ENCODE measurements around the gene MYADML2.
A peak's percentile ranks its signal among the peaks of the same experiment; 100 is the strongest.
"Not testable (repeated sequence)": the region's sequence is repeated elsewhere in the genome, so short reads cannot be mapped to it uniquely, and the experiment has no call there.

Gene MYADML2

GRCh38 chr17:81947189-81947588 lies at the start of gene MYADML2:
TSS of gene MYADML2 (minus strand) at chr17:81947233. CDS start at chr17:81941741, 5,492 bp downstream.
- no peak for DNase-seq

GRCh38 chr17:81996232-81996756 lies 49.3 kb upstream of the MYADML2 start:
- DNase-seq = no peak

- DNase-seq = no peak
Measured at GRCh38 chr17:81995463-81996231, 48.6 kb upstream of the MYADML2 start.

- DNase-seq = no peak
Measured at GRCh38 chr17:81994593-81995462, 47.8 kb upstream of the MYADML2 start.

- no peak for DNase-seq
Measured at GRCh38 chr17:81993729-81994592, 46.9 kb upstream of the MYADML2 start.

- DNase-seq = no peak
Measured at GRCh38 chr17:81992306-81993102, 45.5 kb upstream of the MYADML2 start.

- DNase-seq = no peak
Measured at GRCh38 chr17:81991684-81992305, 44.8 kb upstream of the MYADML2 start.

GRCh38 chr17:81990836-81991683 lies 44.0 kb upstream of the MYADML2 start:
- DNase-seq = no peak

GRCh38 chr17:81987161-81987770 lies 40.2 kb upstream of the MYADML2 start:
- DNase-seq = no peak

- DNase-seq = no peak
Measured at GRCh38 chr17:81986606-81987005, 39.6 kb upstream of the MYADML2 start.

GRCh38 chr17:81984773-81985410 lies 37.9 kb upstream of the MYADML2 start:
- no peak for DNase-seq

- no peak for DNase-seq
Measured at GRCh38 chr17:81983639-81984373, 36.8 kb upstream of the MYADML2 start.

GRCh38 chr17:81983011-81983638 lies 36.1 kb upstream of the MYADML2 start:
- no peak for DNase-seq

- DNase-seq = not testable (repeated sequence)
Measured at GRCh38 chr17:81981511-81981910, 34.5 kb upstream of the MYADML2 start.

GRCh38 chr17:81980707-81981343 lies 33.8 kb upstream of the MYADML2 start:
- peak; percentile 15 for DNase-seq

- no peak for DNase-seq
Measured at GRCh38 chr17:81980122-81980521, 33.1 kb upstream of the MYADML2 start.

- no peak for DNase-seq
Measured at GRCh38 chr17:81978524-81979298, 31.7 kb upstream of the MYADML2 start.

Measured in activated CD4-positive, alpha-beta T cell treated with anti-CD3 and anti-CD28 coated beads, Interleukin-2, amount 50 U/mL, for 16 hours (primary cell).